ENCODE results near the gene SLC28A1.

Gene SLC28A1

DNA sequence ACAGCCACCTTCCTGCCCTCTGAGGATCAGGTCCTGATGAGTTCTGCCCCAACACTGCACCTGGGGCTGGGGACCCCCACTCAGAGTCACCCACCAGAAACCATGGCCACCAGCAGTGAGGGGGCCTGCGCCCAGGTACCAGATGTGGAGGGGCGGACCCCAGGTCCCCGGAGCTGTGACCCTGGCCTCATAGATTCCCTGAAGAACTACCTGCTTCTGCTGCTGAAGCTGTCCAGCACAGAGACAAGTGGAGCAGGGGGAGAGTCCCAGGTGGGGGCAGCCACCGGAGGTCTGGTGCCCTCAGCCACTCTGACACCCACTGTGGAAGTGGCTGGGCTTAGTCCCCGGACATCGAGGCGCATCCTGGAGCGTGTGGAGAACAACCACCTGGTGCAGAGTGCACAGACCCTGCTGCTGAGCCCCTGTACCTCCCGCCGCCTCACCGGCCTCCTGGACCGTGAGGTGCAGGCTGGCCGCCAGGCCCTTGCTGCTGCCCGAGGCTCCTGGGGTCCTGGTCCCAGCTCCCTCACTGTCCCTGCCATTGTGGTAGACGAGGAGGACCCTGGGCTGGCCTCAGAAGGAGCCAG lies 27.0 kb upstream of the SLC28A1 start:
- H3K27ac ChIP-seq = no peak overlapping the region
- H3K9me3 ChIP-seq (ENCODE audit: severe bottlenecking) = no peaks in the 10 kb centered on the region
- peaks cover 49% of the 10 kb centered on the region for H3K36me3 ChIP-seq
- TF ChIP-seq, protein P1, sequence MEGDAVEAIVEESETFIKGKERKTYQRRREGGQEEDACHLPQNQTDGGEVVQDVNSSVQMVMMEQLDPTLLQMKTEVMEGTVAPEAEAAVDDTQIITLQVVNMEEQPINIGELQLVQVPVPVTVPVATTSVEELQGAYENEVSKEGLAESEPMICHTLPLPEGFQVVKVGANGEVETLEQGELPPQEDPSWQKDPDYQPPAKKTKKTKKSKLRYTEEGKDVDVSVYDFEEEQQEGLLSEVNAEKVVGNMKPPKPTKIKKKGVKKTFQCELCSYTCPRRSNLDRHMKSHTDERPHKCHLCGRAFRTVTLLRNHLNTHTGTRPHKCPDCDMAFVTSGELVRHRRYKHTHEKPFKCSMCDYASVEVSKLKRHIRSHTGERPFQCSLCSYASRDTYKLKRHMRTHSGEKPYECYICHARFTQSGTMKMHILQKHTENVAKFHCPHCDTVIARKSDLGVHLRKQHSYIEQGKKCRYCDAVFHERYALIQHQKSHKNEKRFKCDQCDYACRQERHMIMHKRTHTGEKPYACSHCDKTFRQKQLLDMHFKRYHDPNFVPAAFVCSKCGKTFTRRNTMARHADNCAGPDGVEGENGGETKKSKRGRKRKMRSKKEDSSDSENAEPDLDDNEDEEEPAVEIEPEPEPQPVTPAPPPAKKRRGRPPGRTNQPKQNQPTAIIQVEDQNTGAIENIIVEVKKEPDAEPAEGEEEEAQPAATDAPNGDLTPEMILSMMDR (IDR thresholded peaks at IDR 0.05; ENCODE audit: low read depth, low read length) = no peak
- DNase-seq = no peak
- H3K4me3 ChIP-seq (ENCODE audit: low read depth, low read length) = no peak overlapping the region
- no peaks in the 10 kb centered on the region for H3K27me3 ChIP-seq (ENCODE audit: insufficient read depth, low read depth, severe bottlenecking)

- no peak overlapping the region for H3K27ac ChIP-seq
- no peak overlapping the region for H3K4me3 ChIP-seq (ENCODE audit: low read depth, low read length)
- no peaks in the 10 kb centered on the region for H3K9me3 ChIP-seq (ENCODE audit: severe bottlenecking)
- H3K36me3 ChIP-seq = peaks cover 49% of the 10 kb centered on the region
- TF ChIP-seq, protein P1 (IDR thresholded peaks at IDR 0.05; ENCODE audit: low read depth, low read length) = no peak
- no peak for DNase-seq
- H3K27me3 ChIP-seq (ENCODE audit: insufficient read depth, low read depth, severe bottlenecking) = no peaks in the 10 kb centered on the region
Observed at GRCh38 chr15:84858231-84858630, 26.2 kb upstream of the SLC28A1 start.

DNA sequence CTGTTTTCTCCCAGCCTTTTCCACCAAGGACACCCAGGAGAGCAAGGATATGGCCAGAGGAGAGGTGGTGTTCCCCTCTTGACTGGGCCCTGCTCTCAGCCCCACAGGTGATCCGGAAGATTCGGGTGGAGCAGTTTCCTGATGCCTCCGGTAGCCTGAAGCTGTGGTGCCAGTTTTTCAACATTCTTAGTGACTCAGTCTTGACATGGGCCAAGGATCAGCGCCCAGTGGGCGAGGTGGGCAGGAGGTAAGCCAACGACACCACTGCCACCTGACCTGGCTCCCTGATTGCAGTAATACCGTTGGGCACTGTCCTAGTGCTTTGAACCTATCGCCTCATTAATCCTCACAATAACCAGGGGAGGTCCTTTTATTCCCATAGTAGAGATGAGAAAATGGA lies 25.3 kb upstream of the SLC28A1 start:
- Histone ChIP-seq H3K36me3 (peaks cover 52% of the 10 kb centered on the region), H3K4me3 (ENCODE audit: low read depth, low read length) (no peak overlapping the region)
- TF ChIP-seq, protein P1 (IDR thresholded peaks at IDR 0.05; ENCODE audit: low read depth, low read length) = no peak

GRCh38 chr15:84859651-84860050 lies 24.8 kb upstream of the SLC28A1 start:
- no peak for DNase-seq
- Histone ChIP-seq H3K36me3 (peaks cover 57% of the 10 kb centered on the region), H3K27me3 (ENCODE audit: insufficient read depth, low read depth, severe bottlenecking) (no peaks in the 10 kb centered on the region), H3K9me3 (ENCODE audit: severe bottlenecking) (no peaks in the 10 kb centered on the region), H3K4me3 (ENCODE audit: low read depth, low read length) (no peak overlapping the region), H3K27ac (no peak overlapping the region)
- TF ChIP-seq, protein P1 (IDR thresholded peaks at IDR 0.05; ENCODE audit: low read depth, low read length) = no peak

More for the DNA sequence above, 25.3 kb upstream of the SLC28A1 start:
- DNase-seq = no peak
- Histone ChIP-seq H3K9me3 (ENCODE audit: severe bottlenecking) (no peaks in the 10 kb centered on the region), H3K27ac (no peak overlapping the region), H3K27me3 (ENCODE audit: insufficient read depth, low read depth, severe bottlenecking) (no peaks in the 10 kb centered on the region)

GRCh38 chr15:84861781-84862180 lies 22.7 kb upstream of the SLC28A1 start:
- Histone ChIP-seq H3K36me3 (peaks cover 62% of the 10 kb centered on the region), H3K27ac (no peak overlapping the region), H3K27me3 (ENCODE audit: insufficient read depth, low read depth, severe bottlenecking) (no peaks in the 10 kb centered on the region), H3K9me3 (ENCODE audit: severe bottlenecking) (no peaks in the 10 kb centered on the region), H3K4me3 (ENCODE audit: low read depth, low read length) (no peak overlapping the region)
- TF ChIP-seq, protein P1 (IDR thresholded peaks at IDR 0.05; ENCODE audit: low read depth, low read length) = no peak
- DNase-seq = no peak
